ENCODE measurements around the gene RTN4R.

Gene RTN4R

GRCh38 chr22:20239676-20240446 lies 28.3 kb downstream of the RTN4R start:
- DNase-seq: no peak

GRCh38 chr22:20238901-20239675 lies 29.0 kb downstream of the RTN4R start:
- peak in 1 of 2 experiments; percentile 10 for DNase-seq

- DNase-seq: peak; percentile 44 to 73
Observed at GRCh38 chr22:20238536-20238900, 29.6 kb downstream of the RTN4R start.

- no peak for DNase-seq
Observed at GRCh38 chr22:20237480-20238440, 30.4 kb downstream of the RTN4R start.

- DNase-seq: no peak
Observed at GRCh38 chr22:20236052-20236717, 31.9 kb downstream of the RTN4R start.

- DNase-seq: no peak
Observed at GRCh38 chr22:20235389-20235991, 32.6 kb downstream of the RTN4R start.

- DNase-seq: no peak
Observed at GRCh38 chr22:20234760-20235388, 33.2 kb downstream of the RTN4R start.

- DNase-seq: no peak
Observed at GRCh38 chr22:20234314-20234682, 33.8 kb downstream of the RTN4R start.

GRCh38 chr22:20233351-20234313 lies 34.5 kb downstream of the RTN4R start:
- DNase-seq: no peak

GRCh38 chr22:20232781-20233180 lies 35.3 kb downstream of the RTN4R start:
- DNase-seq: no peak

GRCh38 chr22:20232237-20232598 lies 35.9 kb downstream of the RTN4R start:
- no peak for DNase-seq

- no peak for DNase-seq
Observed at GRCh38 chr22:20231514-20232236, 36.4 kb downstream of the RTN4R start.

- no peak for DNase-seq
Observed at GRCh38 chr22:20230777-20231420, 37.2 kb downstream of the RTN4R start.

GRCh38 chr22:20229916-20230775 lies 38.0 kb downstream of the RTN4R start:
- no peak for DNase-seq

- DNase-seq: no peak
Observed at GRCh38 chr22:20228939-20229272, 39.2 kb downstream of the RTN4R start.

- DNase-seq: no peak
Observed at GRCh38 chr22:20228055-20228938, 39.8 kb downstream of the RTN4R start.

GRCh38 chr22:20227363-20227762 lies 40.8 kb downstream of the RTN4R start:
- DNase-seq: no peak
